Measurements from ENCODE around the gene PLA2G4F.

DNA sequence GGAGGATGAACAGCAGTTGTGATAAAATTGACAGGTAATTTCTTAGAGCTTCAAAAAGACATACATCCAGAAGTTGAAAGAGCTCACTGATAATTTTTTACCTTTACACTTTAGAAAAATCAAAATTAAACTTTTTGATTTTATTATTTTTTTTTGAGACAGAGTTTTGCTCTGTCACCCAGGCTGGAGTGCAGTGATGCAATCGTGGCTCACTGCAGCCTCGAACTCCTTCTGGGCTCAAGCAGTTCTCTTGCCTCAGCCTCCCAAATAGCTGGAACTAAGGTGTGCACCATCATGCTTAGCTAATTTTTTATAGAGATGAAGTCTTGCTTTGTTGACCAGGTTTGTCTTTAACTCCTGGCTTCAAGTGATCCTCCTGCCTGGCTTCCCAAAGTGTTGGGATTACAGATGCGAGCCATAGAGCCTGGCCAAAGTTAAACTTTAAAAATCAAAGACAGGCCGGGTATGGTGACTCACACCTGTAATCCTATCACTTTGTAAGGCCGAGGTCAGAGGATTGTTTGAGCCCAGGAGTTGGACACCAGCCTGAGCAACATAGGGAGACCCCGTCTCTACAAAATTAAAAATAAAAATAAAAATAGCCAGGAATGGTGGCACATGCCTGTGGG is 21.7 kb downstream of the PLA2G4F start:
- TF ChIP-seq CTCF (conservative IDR thresholded peaks at IDR 0.05; ENCODE audit: low read length) (no peak), EZH2phosphoT487 (IDR thresholded peaks at IDR 0.05; ENCODE audit: borderline replicate concordance, low read depth, low read length) (no peak)

Measured in OCI-LY7 (cell line).